HUDEP-2 (cell line): ENCODE measurements around the gene PPP1R12C.
A peak's percentile ranks its signal among the peaks of the same experiment; 100 is the strongest.
"Not testable (repeated sequence)": the region's sequence is repeated elsewhere in the genome, so short reads cannot be mapped to it uniquely, and the experiment has no call there.

Experiments used
- DNase-seq, 76 experiments: peaks; one replicate each; lab custom pipeline; 2025; ENCODE audit not compliant: unreplicated experiment in 76 of 76; lab: John Stamatoyannopoulos, UW

PPP1R12C gene

GRCh38 chr19:55116859-55117662 is at the start of gene PPP1R12C:
Gene PPP1R12C (minus strand): TSS chr19:55117637. CDS start chr19:55117543, 94 bp downstream.
- peak in 1 of 76 experiments; percentile 31 for DNase-seq

GRCh38 chr19:55166530-55167268 is 49.3 kb upstream of the PPP1R12C start, which contains the start of gene DNAAF3:
Gene DNAAF3 (minus strand): TSS chr19:55166613. CDS start chr19:55166413, 200 bp downstream.
- peak in 75 of 76 experiments; percentile 78 to 100 (median 99) for DNase-seq

GRCh38 chr19:55165952-55166529 is 48.6 kb upstream of the PPP1R12C start:
- DNase-seq, result peak in 71 of 76 experiments; percentile 33 to 91 (median 76)

GRCh38 chr19:55161571-55162322 is 44.3 kb upstream of the PPP1R12C start:
- DNase-seq, result no peak

GRCh38 chr19:55160986-55161365 is 43.5 kb upstream of the PPP1R12C start:
- DNase-seq, result no peak

- peak in 75 of 76 experiments; percentile 61 to 99 (median 95) for DNase-seq
These were observed 42.9 kb upstream of the PPP1R12C start for GRCh38 chr19:55160128-55160985.

- DNase-seq, result peak in 75 of 76 experiments; percentile 60 to 99 (median 97)
These were observed 41.7 kb upstream of the PPP1R12C start for GRCh38 chr19:55158848-55159749.

- no peak for DNase-seq
These were observed 41.0 kb upstream of the PPP1R12C start for GRCh38 chr19:55158423-55158822.

GRCh38 chr19:55157064-55157908 is 39.8 kb upstream of the PPP1R12C start, which contains the start of gene TNNI3:
Gene TNNI3 (minus strand): TSS chr19:55157732. CDS start chr19:55157589, 143 bp downstream.
- DNase-seq, result peak in 2 of 76 experiments; percentile 30 to 36

- DNase-seq, result peak in 59 of 76 experiments; percentile 18 to 87 (median 64)
These were observed 39.0 kb upstream of the PPP1R12C start for GRCh38 chr19:55156202-55157063.

GRCh38 chr19:55155784-55156183 is 38.3 kb upstream of the PPP1R12C start:
- not testable (repeated sequence) for DNase-seq

GRCh38 chr19:55153652-55154264 is 36.3 kb upstream of the PPP1R12C start:
- DNase-seq, result no peak

GRCh38 chr19:55152017-55152416 is 34.6 kb upstream of the PPP1R12C start:
- DNase-seq, result peak in 8 of 76 experiments; percentile 20 to 41 (median 30)

- DNase-seq, result no peak
These were observed 31.9 kb upstream of the PPP1R12C start, which contains the start of gene TNNT1 for GRCh38 chr19:55149078-55150003. Gene TNNT1 (minus strand): TSS chr19:55149206. CDS start chr19:55147157, 2,049 bp downstream.
